Right renal pelvis (tissue), 4 donors: Measurements from ENCODE around the gene BMAL2. TPM values are rescaled to one million over a fixed set of nuclear protein-coding genes. Genes with fewer than 3 reads are reported as not detected.

Experiments
- DNase-seq, 4 donors: peaks; one replicate each; pipeline ENCODE4 v3.0.0-alpha.2; 2013; ENCODE audit warnings: low read depth in 4 of 4, low spot score in 3 of 4, missing footprints in 1 of 4
- polyA plus RNA-seq, 4 donors: library from polyadenylated mRNA; unstranded; fragments of 120-200 nt; gene quantifications; one replicate each; pipeline ENCODE4 v1.2.1, GENCODE V29; 2013; ENCODE audit not compliant: insufficient read length in 4 of 4

The BMAL2 gene
- polyA plus RNA-seq, 4 donors: 5.6 to 7.5 (median 6.1) TPM

- no peak for DNase-seq
Observed at GRCh38 chr12:27355486-27355885, 22.9 kb downstream of the BMAL2 start.

- DNase-seq: no peak
Observed at GRCh38 chr12:27355979-27356378, 23.3 kb downstream of the BMAL2 start.

- no peak for DNase-seq
Observed at GRCh38 chr12:27359578-27360340, 27.1 kb downstream of the BMAL2 start.

GRCh38 chr12:27361372-27361771, 28.7 kb downstream of the BMAL2 start:
- DNase-seq: no peak

DNA sequence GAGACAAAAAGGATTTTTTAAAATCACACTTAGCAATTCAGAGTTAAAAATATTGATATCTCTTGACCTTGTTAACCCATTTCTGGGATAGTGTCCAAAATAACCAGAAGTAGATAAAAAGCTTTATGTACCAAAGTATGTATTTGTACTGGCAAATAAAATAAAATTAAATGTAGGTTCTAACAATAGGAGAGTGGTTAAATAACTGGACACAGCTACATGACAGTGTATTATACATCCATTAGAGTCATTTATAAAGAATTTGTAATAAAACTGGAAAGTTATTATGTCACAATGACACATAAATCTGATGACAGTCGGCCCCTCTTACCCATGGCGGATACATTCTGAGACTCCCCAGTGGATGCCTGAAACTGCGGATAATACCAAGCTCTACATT, 34.0 kb downstream of the BMAL2 start:
- DNase-seq: no peak

DNA sequence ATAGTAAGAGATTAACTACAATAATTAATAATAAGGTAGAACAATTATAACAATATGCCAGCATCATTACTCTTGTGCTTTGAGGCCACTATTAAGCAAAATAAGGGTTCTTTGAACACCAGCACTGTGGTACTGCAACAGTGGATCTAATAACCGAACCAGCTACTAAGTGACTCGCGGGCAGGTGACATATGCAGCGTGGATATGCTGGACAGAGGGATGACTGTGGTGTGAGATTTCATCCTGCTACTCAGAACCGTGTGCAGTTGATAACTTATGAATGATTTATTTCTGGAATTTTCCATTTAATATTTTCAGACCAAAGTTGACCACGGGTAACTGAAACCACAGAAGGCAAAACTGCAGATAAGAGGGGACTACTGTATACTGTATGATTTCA, 34.4 kb downstream of the BMAL2 start:
- no peak for DNase-seq

GRCh38 chr12:27382171-27382795, 49.6 kb downstream of the BMAL2 start:
- DNase-seq: peak in 3 of 4 donors; percentile 12 to 43 (median 33)

Other genes starting within 250 kb of the BMAL2 start
- 10 to 100 TPM; 34.9 to 45.6 (median 39.5) TPM for gene STK38L, start 88.5 kb upstream of the BMAL2 start, polyA plus RNA-seq
- gene SMCO2, start 113.9 kb downstream of the BMAL2 start, polyA plus RNA-seq: under 1 TPM in 3 of 4 donors, not detected in 1; 0.36 to 0.77 (median 0.38) TPM
- 10 to 100 TPM; 62.1 to 93.3 (median 78.0) TPM for gene PPFIBP1, start 191.4 kb downstream of the BMAL2 start, polyA plus RNA-seq